GM18867 (cell line): ENCODE results near the gene BIN1.

Experiments
- ATAC-seq: cut with Tn5 transposase; IDR thresholded peaks from one replicate; pipeline ENCODE4 v1.9.1; 2021; ENCODE audit warnings: mild to moderate bottlenecking, moderate library complexity; ENCODE audit not compliant: unreplicated experiment

BIN1 gene

GRCh38 chr2:127008265-127009015, 98.5 kb downstream of the BIN1 start:
- ATAC-seq: no peak

DNA sequence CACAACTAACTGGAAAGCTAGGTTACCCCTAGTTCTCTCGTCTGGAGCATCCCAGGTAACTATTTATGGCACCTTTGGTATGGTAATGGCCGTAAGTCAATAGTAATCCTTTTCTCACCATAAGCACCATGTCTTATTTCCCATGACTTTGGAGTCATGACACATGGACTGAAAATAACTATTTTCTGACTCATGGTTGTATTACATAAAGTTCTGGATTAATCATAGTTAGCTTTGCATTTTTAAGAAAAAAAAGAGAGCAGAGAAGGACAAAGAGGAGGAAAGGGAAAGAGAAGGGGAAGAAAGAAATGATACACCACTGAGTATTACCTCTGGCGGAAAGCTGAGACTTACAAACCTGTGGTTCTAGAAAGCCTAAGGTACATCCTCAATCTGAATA, 99.3 kb downstream of the BIN1 start:
- no peak for ATAC-seq

- peak; percentile 44 for ATAC-seq
Observed at GRCh38 chr2:127006962-127007361, 100.0 kb downstream of the BIN1 start.

DNA sequence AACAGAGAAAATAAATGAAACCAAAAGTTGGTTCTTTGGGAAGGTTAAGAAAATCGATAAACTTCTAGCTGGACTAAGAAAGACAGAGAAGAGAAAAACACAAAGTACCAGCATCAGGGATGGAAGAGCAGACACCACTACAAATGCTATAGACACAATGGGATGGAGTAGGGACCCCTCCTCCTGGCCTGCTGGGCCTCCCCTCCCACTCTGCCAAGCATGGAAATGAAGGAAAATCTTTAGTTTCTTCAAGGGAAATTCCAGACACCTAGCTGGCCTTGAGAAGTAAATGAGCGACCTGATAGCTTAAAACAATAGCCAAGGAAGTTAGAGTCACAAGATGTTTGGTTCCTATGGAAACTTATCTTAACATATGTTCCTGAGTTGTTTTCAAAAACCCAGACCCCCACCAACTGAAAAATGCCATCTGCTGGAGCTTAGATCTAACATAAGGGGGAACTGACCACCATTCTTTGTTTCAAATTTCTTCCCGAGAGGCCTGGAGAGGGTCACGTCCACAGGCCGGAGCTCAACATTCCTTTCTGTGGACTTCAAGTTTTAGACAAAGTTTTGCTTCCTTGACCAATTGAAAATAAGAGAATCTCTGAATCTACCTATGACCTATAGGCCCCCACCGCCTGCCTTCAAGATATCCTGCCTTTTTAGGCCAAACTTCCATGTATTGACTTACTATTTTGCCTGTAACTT, 101.9 kb downstream of the BIN1 start:
- ATAC-seq: no peak

GRCh38 chr2:127003070-127003800, 103.7 kb downstream of the BIN1 start:
- ATAC-seq: no peak

DNA sequence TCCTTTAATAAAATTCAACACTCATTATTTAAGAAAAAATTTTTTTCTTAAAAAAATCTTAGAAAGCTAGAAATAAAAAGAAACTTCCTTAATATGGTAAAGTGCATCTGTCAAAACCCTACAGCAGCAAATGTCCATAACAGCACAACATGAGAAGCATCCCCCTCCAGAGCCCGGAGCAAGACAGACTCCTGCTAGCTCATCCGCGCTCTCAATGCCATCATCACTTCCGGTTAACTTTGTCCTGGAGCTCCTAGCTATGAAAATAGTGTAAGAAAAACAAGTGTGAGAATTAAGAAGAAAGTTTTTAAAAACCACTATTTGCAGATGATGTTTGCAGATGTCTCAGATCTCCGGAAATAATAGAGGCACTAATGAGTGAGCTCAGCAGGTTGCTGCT, 105.2 kb downstream of the BIN1 start:
- no peak for ATAC-seq

DNA sequence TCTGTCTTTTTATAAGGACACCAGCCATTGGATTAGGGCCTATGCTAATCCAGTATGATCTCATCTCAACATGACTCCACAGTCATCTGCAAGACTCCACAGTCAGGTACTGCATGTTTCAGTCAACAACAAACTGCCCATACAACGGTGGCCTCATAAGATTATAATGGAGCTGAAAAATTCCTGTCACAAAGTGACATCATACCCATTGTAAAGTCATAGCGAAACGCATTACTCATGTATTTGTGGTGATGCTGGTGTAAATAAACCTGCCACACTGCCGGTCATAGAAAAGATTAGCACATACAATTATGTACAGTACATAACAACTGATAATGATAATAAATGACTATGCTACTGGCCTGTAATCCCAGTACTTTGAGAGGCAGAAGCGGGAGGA, 106.0 kb downstream of the BIN1 start:
- ATAC-seq: peak; percentile 60

DNA sequence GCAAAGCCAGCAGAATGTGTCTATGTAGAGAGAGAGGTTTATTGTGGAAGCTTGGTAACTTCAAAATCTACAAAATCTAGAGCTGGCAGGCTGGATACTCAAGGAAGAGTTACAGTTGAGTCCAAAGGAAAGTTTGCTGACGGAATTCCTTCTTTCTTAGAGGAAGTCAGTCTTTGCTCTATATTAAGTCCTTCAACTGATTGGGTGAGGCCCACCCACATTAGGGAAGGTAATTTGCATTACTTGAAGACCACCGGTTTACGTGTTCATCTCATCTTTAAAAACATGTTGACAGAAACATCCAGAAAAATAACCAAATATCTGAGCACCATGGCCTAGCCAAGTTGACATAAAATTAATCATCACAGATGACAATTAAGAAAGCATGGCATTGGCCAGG, 106.8 kb downstream of the BIN1 start:
- ATAC-seq: no peak

- no peak for ATAC-seq
Observed at GRCh38 chr2:126999106-126999756, 107.7 kb downstream of the BIN1 start.

DNA sequence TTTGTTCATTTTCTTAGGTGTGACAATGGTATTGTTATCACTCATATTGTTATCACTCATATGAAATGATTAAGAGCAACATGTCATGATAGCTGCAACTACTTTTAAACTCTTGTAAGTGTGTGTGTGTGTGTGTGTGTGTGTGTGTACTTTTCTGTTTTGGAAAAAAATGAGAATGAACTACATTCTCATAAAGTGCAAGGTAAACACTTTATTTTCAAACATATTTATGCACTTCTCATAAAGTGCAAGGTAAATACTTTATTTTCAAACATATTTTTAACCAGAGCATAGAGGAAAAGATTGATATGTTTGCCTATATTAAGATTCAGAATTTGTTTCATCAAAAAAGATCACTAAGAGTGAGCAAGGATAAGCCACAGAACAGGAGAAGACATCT, 108.5 kb downstream of the BIN1 start:
- no peak for ATAC-seq
